H1 (cell line): Measurements from ENCODE around the gene GNAT1. TPM values are rescaled to one million over a fixed set of nuclear protein-coding genes. Genes with fewer than 3 reads are reported as not detected.

Source experiments
- CTCF ChIA-PET: fragments of 300-600 bp; sonication (Branson Sonifier 250); formaldehyde crosslinking; loops from one replicate; lab custom pipeline; 2021; ENCODE audit not compliant: partially characterized antibody; lab: Charles Lee
- POLR2A ChIA-PET: fragments of 300-600 bp; sonication (Branson Sonifier 250); formaldehyde crosslinking; loops from one replicate; lab custom pipeline; 2021; ENCODE audit warnings: inconsistent platforms; ENCODE audit not compliant: partially characterized antibody; lab: Charles Lee
- DNase-seq, 2 experiments: peaks; one replicate each; pipeline versions ENCODE4 v3.0.0 to v3.0.0-alpha.2; 2010 to 2022; ENCODE audit warnings: low spot score in 2 of 2, low read depth in 1 of 2, mixed read lengths in 1 of 2
- FAIRE-seq: peaks from 2 replicates; lab custom pipeline; 2011; peaks lifted over from hg19 to GRCh38; lab: Jason Lieb, UNC
- H2AFZ ChIP-seq: 2 replicates; pipeline ENCODE4 v1.8.1; 2012; ENCODE audit warnings: low read length, inconsistent platforms
- H2AK5ac ChIP-seq: 2 replicates; pipeline ENCODE4 v1.6.1; 2013; ENCODE audit warnings: low read depth, low read length
- H2BK120ac ChIP-seq: replicated peaks from 2 replicates; pipeline ENCODE3; 2013; ENCODE audit warnings: low read depth, low read length, inconsistent platforms
- H2BK12ac ChIP-seq: 2 replicates; pipeline ENCODE4 v1.6.1; 2013; ENCODE audit warnings: low read depth, low read length
- H2BK15ac ChIP-seq: 2 replicates; pipeline ENCODE4 v1.6.1; 2013; ENCODE audit warnings: low read length
- H2BK20ac ChIP-seq: 2 replicates; pipeline ENCODE4 v1.6.1; 2013; ENCODE audit warnings: low read length
- H2BK5ac ChIP-seq: 2 replicates; pipeline ENCODE4 v1.6.1; 2013; ENCODE audit warnings: low read depth, low read length
- H3K14ac ChIP-seq: 2 replicates; pipeline ENCODE4 v1.6.1; 2013; ENCODE audit warnings: inconsistent platforms; ENCODE audit not compliant: insufficient read length
- H3K18ac ChIP-seq: 2 replicates; pipeline ENCODE4 v1.6.1; 2013; ENCODE audit warnings: low read length; ENCODE audit errors: extremely low read depth
- H3K23ac ChIP-seq: 2 replicates; pipeline ENCODE4 v1.6.1; 2013; ENCODE audit warnings: inconsistent platforms; ENCODE audit not compliant: insufficient read length
- H3K23me2 ChIP-seq: 2 replicates; pipeline ENCODE4 v1.6.1; 2013; ENCODE audit warnings: low read depth, low read length
- H3K27ac ChIP-seq: 2 replicates; pipeline ENCODE4 v1.6.1; 2011; ENCODE audit warnings: low read depth, low read length, inconsistent platforms
- H3K27me3 ChIP-seq, 4 experiments: replicated peaks in 1 of 4; 1 replicate in 1 of 4; 2 replicates in 3 of 4; pipeline versions ENCODE4 v1.6.1 to v1.8.1; 2011 to 2013; ENCODE audit warnings: low read length in 3 of 4, mild to moderate bottlenecking in 3 of 4, inconsistent platforms in 2 of 4, mixed read lengths in 2 of 4, moderate library complexity in 1 of 4; ENCODE audit not compliant: control insufficient read depth in 3 of 4, insufficient read depth in 3 of 4; ENCODE audit errors: extremely low read depth in 1 of 4
- H3K36me3 ChIP-seq, 4 experiments: 2 replicates each; pipeline versions ENCODE4 v1.6.1 to v1.8.1; 2011 to 2013; ENCODE audit warnings: mild to moderate bottlenecking in 4 of 4, low read length in 3 of 4, moderate library complexity in 2 of 4, control low read depth in 1 of 4, inconsistent platforms in 1 of 4; ENCODE audit not compliant: insufficient read depth in 4 of 4, control insufficient read depth in 2 of 4
- H3K4ac ChIP-seq: replicated peaks from 2 replicates; pipeline ENCODE3; 2013; ENCODE audit warnings: low read length, low read depth, mixed read lengths, inconsistent platforms; ENCODE audit not compliant: insufficient read length
- H3K4me1 ChIP-seq, 4 experiments: replicated peaks in 1 of 4; 1 replicate in 1 of 4; 2 replicates in 3 of 4; pipeline versions ENCODE4 v1.6.1 to v1.8.1; 2011 to 2013; ENCODE audit warnings: low read length in 3 of 4, inconsistent platforms in 2 of 4, mixed read lengths in 1 of 4; ENCODE audit not compliant: insufficient read depth in 4 of 4, control insufficient read depth in 3 of 4
- H3K4me2 ChIP-seq, 2 experiments: 2 replicates each; pipeline versions ENCODE4 v1.6.1 to v1.8.1; 2011 to 2013; ENCODE audit warnings: low read depth in 2 of 2, low read length in 2 of 2, control low read depth in 1 of 2, inconsistent platforms in 1 of 2, mild to moderate bottlenecking in 1 of 2; ENCODE audit not compliant: insufficient read depth in 1 of 2
- H3K4me3 ChIP-seq, 4 experiments: fragments of 200-600, 300-600 bp in 1 of 4; sonication (generic), shearing (Covaris generic), sonication (Bioruptor Twin) in 1 of 4; 2 replicates each; pipeline versions ENCODE4 v1.5.1 to v1.8.1; 2011 to 2016; ENCODE audit warnings: low read length in 4 of 4, low read depth in 3 of 4, control low read depth in 2 of 4, inconsistent platforms in 2 of 4, mild to moderate bottlenecking in 2 of 4, mixed read lengths in 1 of 4, moderate library complexity in 1 of 4; ENCODE audit not compliant: insufficient read depth in 2 of 4; ENCODE audit errors: extremely low read depth in 1 of 4
- H3K56ac ChIP-seq: replicated peaks from 2 replicates; pipeline ENCODE3; 2013; ENCODE audit warnings: low read depth, mild to moderate bottlenecking, mixed read lengths, low read length, inconsistent platforms; ENCODE audit not compliant: insufficient read length
- H3K79me1 ChIP-seq: 2 replicates; pipeline ENCODE4 v1.6.1; 2013; ENCODE audit warnings: low read depth, low read length, control low read depth
- H3K79me2 ChIP-seq, 2 experiments: 2 replicates each; pipeline versions ENCODE4 v1.6.1 to v1.8.1; 2012 to 2013; ENCODE audit warnings: low read length in 2 of 2, mild to moderate bottlenecking in 2 of 2, inconsistent platforms in 1 of 2; ENCODE audit not compliant: insufficient read depth in 2 of 2, control insufficient read depth in 1 of 2
- H3K9ac ChIP-seq, 4 experiments: replicated peaks in 1 of 4; 1 replicate in 1 of 4; 2 replicates in 3 of 4; pipeline versions ENCODE4 v1.6.1 to v1.8.1; 2011 to 2013; ENCODE audit warnings: low read depth in 3 of 4, low read length in 3 of 4, control low read depth in 2 of 4, mild to moderate bottlenecking in 2 of 4, moderate library complexity in 2 of 4, inconsistent platforms in 1 of 4; ENCODE audit errors: extremely low read depth in 1 of 4
- H3K9me3 ChIP-seq, 2 experiments: 2 replicates each; pipeline versions ENCODE4 v1.6.1 to v1.8.1; 2012 to 2013; ENCODE audit warnings: mild to moderate bottlenecking in 2 of 2, moderate library complexity in 2 of 2, control low read depth in 1 of 2, inconsistent platforms in 1 of 2, low read depth in 1 of 2, low read length in 1 of 2, mixed read lengths in 1 of 2; ENCODE audit not compliant: insufficient read depth in 2 of 2
- H4K20me1 ChIP-seq, 2 experiments: replicated peaks in 1 of 2; 2 replicates each; pipeline versions ENCODE3 to v1.8.1; 2011 to 2013; ENCODE audit warnings: inconsistent platforms in 2 of 2, low read length in 2 of 2, mild to moderate bottlenecking in 1 of 2; ENCODE audit not compliant: insufficient read depth in 2 of 2, control insufficient read depth in 1 of 2
- H4K5ac ChIP-seq: 2 replicates; pipeline ENCODE4 v1.6.1; 2013; ENCODE audit warnings: low read length, low read depth, mixed read lengths, inconsistent platforms; ENCODE audit not compliant: insufficient read length
- H4K8ac ChIP-seq: 2 replicates; pipeline ENCODE4 v1.8.0; 2013; ENCODE audit warnings: mild to moderate bottlenecking, moderate library complexity, low read length, inconsistent platforms; ENCODE audit not compliant: insufficient read depth; ENCODE audit errors: extremely low read depth
- H4K91ac ChIP-seq: replicated peaks from 2 replicates; pipeline ENCODE3; 2013; ENCODE audit warnings: low read length, mixed read lengths, inconsistent platforms; ENCODE audit not compliant: insufficient read length
- CTBP2 ChIP-seq: IDR thresholded peaks from 2 replicates; pipeline ENCODE4 v1.7.0; 2011; ENCODE audit warnings: borderline replicate concordance, mild to moderate bottlenecking, moderate library complexity, mixed read lengths, low read length; ENCODE audit not compliant: insufficient read depth, insufficient read length
- RAD21 ChIP-seq, 2 experiments: IDR thresholded peaks in 1 of 2; conservative IDR thresholded peaks in 1 of 2; 2 replicates each; pipeline ENCODE4 v1.6.1; 2011; ENCODE audit warnings: low read depth in 2 of 2, low read length in 2 of 2, improper control_type of control experiment in 1 of 2, inconsistent platforms in 1 of 2, mild to moderate bottlenecking in 1 of 2, moderate library complexity in 1 of 2
- WGBS, 2 experiments: shearing (Covaris generic) in 1 of 2; methylation state at CpG; one replicate each; pipeline versions ENCODE4 v1.1.6 to v1.1.7; 2013 to 2015; ENCODE audit warnings: low lambda C conversion rate in 2 of 2, mixed read lengths in 2 of 2, inconsistent platforms in 1 of 2, low coverage in 1 of 2, missing lambda C conversion rate in 1 of 2; ENCODE audit not compliant: insufficient replicate concordance in 2 of 2, insufficient coverage in 1 of 2, insufficient read length in 1 of 2; ENCODE audit errors: extremely low coverage in 1 of 2, missing lambda C conversion rate in 1 of 2; 5-methylcytosine and 5-hydroxymethylcytosine counted together
- polyA plus RNA-seq, 7 experiments: library from polyadenylated mRNA; depleted of rRNA in 3 of 7; stranded (reverse) in 5 of 7; unstranded in 2 of 7; fragments of >200 nt in 5 of 7; fragments of 200-250 nt in 2 of 7; gene quantifications; 1 replicate in 5 of 7; 2 replicates in 1 of 7; 4 replicates in 1 of 7; pipeline versions ENCODE4 v1.2.1 to v1.2.3, GENCODE V29; 2011 to 2013; ENCODE audit warnings: missing spikeins in 2 of 7, mixed read lengths in 2 of 7
- total RNA-seq: library from RNA; stranded (reverse); fragmentation: NEBNext Ultra II Directional; extraction: Animal tissue kit (Norgen Biotek cat#: 25700); gene quantifications from 2 replicates; pipeline ENCODE4 v1.2.1, GENCODE V29; 2021

GNAT1 gene
- total and polyA plus RNA-seq, 2 of the 8 experiments (the other 6 are each of a cell fraction or from before 2014, with no cell fraction given) = 0.08 TPM; not detected in 1

- DNase-seq = no peak
- Histone ChIP-seq H2BK5ac (no peak overlapping the region), H3K79me1 (no peaks in the 10 kb centered on the region), H3K9me3 (no peaks in the 10 kb centered on the region), H3K27me3 (peaks cover 0 to 3% (median 1%) of the 10 kb centered on the region in 4 experiments; a peak in 4 of 7 replicates), H3K4ac (no peak overlapping the region), H2BK12ac (no peak overlapping the region), H3K4me3 (no peak overlapping the region), H2BK120ac (no peak overlapping the region), H3K23ac (no peak overlapping the region), H2AK5ac (no peak overlapping the region), H3K56ac (no peak overlapping the region), H3K4me1 (peaks cover 0 to 20% (median 8%) of the 10 kb centered on the region in 4 experiments; a peak in 6 of 7 replicates), H4K91ac (no peak overlapping the region), H3K36me3 (no peaks in the 10 kb centered on the region), H4K5ac (no peak overlapping the region), H2AFZ (no peak overlapping the region), H3K9ac (no peak overlapping the region), H4K8ac (no peak overlapping the region), H3K27ac (no peak overlapping the region), H3K23me2 (peaks cover 13% of the 10 kb centered on the region; the same call in 1 of the 2 replicates), H3K79me2 (no peaks in the 10 kb centered on the region), H2BK20ac (no peak overlapping the region), H3K14ac (no peak overlapping the region), H3K4me2 (no peak overlapping the region), H4K20me1 (peaks cover 0 to 3% of the 10 kb centered on the region in 2 experiments), H2BK15ac (no peak overlapping the region), H3K18ac (no peak overlapping the region)
- 94% methylated on average over 4 of the region's 4 CpGs; no CpG with 5 or more reads in 1 of the 2 experiments for WGBS, 2 experiments
- no peak for FAIRE-seq
- CTCF ChIA-PET = interaction anchor here (0.8 to 48.1 kb wide), 7 partner anchors 9 to 110 kb away, joined by 3 to 2149 read pairs (median 52); partner anchors contain the start of genes GNAI2, GNAT1, LSMEM2 and SEMA3B
- POLR2A ChIA-PET = interaction anchor here (0.8 to 6.5 kb wide), 6 partner anchors 9 to 36 kb away, joined by 3 to 41 read pairs (median 4); no protein-coding TSS in a partner anchor
- TF ChIP-seq RAD21 (IDR thresholded peaks at IDR 0.05 in 1 of 2, conservative IDR thresholded peaks at IDR 0.05 in 1 of 2; ENCODE audit: low read depth in 2 of 2, low read length in 2 of 2) (no peak), CTBP2 (no peak)
Observed at GRCh38 chr3:50230794-50231125, 39.4 kb downstream of the GNAT1 start.
